ENCODE data around the gene CHPT1.

GRCh38 chr12:101720118-101720517, 22.7 kb downstream of the CHPT1 start:
- TF ChIP-seq CTCF (IDR thresholded peaks at IDR 0.05) (no peak), POLR2A (IDR thresholded peaks at IDR 0.05) (no peak)
